Retinal pigment epithelial cell (primary cell): ENCODE measurements around the gene TULP3.

Experiments used
- DNase-seq: peaks from one replicate; pipeline ENCODE4 v3.0.0-alpha.2; 2010; ENCODE audit warnings: low read depth
- H3K4me3 ChIP-seq: 2 replicates; pipeline ENCODE4 v1.5.1; 2011; ENCODE audit warnings: mild to moderate bottlenecking, low read length, control low read depth, moderate library complexity
- TF ChIP-seq, protein P1 (sequence below): conservative IDR thresholded peaks from 2 replicates; pipeline ENCODE4 v1.5.1; 2011; ENCODE audit warnings: low read depth, low read length, control low read depth, inconsistent platforms

The TULP3 gene, protein sequence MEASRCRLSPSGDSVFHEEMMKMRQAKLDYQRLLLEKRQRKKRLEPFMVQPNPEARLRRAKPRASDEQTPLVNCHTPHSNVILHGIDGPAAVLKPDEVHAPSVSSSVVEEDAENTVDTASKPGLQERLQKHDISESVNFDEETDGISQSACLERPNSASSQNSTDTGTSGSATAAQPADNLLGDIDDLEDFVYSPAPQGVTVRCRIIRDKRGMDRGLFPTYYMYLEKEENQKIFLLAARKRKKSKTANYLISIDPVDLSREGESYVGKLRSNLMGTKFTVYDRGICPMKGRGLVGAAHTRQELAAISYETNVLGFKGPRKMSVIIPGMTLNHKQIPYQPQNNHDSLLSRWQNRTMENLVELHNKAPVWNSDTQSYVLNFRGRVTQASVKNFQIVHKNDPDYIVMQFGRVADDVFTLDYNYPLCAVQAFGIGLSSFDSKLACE

DNA sequence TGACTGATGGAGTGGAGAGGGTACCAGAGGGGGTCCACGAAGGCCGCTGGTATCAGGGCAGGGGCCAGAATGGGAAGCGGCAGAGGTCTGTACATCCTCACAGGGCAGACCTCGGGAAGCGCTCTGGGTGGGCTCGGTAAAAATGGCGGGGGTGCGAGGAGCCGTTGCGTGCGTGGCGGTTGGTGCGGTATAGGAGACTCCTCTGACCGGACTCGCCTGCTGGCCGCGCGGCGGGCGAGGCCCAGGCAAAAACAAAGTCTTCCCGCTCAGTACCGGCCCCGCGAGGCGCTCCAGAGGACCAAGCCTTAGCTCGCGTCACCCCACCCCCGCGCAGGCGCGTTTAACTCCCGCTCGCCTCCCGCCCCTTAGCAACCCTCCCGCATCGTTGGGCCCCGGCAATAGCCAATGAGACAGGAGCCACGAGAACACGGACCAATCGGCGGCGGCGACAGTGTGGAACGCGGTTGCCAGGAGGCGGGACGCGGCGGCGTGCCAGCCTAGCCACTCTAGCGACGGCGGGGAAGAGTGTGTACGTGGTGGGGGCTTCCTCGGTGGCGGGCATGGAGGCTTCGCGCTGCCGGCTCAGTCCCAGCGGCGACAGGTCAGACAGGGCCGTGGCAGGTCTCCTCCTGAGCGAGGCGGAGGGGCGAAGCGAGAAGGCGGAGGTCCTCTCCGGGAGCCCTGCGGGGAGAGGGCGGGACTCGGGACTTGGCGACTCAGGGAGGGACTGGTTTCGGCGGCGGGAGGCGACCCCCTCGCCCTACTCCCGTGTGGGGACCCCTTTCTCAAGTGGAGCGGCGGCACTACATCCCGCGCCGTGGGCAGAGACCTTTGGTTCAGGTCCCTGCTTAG, at the start of gene TULP3:
Gene TULP3 (plus strand): TSS at position 504 of the 852 bp plus-strand sequence. CDS start 57 bp downstream, at position 561.
- DNase-seq: peak; percentile 85
- TF ChIP-seq, protein P1, sequence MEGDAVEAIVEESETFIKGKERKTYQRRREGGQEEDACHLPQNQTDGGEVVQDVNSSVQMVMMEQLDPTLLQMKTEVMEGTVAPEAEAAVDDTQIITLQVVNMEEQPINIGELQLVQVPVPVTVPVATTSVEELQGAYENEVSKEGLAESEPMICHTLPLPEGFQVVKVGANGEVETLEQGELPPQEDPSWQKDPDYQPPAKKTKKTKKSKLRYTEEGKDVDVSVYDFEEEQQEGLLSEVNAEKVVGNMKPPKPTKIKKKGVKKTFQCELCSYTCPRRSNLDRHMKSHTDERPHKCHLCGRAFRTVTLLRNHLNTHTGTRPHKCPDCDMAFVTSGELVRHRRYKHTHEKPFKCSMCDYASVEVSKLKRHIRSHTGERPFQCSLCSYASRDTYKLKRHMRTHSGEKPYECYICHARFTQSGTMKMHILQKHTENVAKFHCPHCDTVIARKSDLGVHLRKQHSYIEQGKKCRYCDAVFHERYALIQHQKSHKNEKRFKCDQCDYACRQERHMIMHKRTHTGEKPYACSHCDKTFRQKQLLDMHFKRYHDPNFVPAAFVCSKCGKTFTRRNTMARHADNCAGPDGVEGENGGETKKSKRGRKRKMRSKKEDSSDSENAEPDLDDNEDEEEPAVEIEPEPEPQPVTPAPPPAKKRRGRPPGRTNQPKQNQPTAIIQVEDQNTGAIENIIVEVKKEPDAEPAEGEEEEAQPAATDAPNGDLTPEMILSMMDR: peak; percentile 4
- peak within 1 kb of the TSS; percentile 87 for H3K4me3 ChIP-seq

DNA sequence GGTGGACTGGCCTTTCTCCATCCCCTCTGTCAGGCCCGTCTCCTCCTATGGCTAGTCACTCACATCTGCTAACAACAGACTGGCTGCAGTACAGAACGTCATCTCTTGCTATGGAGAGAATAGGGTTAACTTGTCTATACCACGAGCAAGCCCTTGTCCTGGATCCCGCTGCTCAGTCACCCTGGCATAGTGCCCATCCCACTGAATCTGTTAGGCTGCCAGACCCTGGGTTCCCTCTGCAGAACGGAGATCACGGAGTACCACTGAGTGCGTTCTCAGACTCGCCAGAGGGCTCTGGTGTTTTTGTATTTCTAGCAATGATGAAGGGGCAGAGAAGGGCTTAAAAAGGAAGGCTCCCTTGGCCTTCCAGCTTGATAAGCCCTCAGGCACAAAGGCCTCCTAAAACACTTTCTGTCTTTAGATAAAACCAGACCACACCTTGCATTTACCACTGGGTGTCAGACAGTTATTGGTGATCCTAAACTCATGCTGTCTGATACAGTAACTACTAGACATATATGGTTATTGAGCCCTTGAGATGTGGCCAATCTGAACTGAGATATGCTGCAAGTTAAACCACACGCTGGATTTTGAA, 49.5 kb upstream of the TULP3 start:
- DNase-seq: no peak
- TF ChIP-seq, protein P1: no peak
- no peak overlapping the region for H3K4me3 ChIP-seq

DNA sequence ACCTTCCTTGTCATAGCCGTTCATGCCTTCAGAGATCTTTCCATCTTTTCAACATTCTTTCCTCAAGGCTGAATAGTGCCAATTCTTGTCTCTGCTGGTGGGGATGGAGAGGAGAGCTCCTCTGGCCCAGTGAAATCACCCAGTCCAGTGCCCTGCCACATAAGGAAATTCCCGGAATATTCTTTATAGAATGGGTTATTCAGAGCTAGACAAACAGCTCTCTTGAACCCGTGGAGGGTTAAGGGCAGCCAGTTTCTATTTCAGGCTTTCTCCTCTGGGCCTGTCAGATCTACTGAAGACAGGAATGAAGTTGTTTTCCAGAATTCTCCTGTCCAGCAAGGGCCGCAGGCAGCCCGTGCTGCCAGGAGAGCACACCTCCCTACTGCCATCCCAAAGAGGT, 47.7 kb upstream of the TULP3 start:
- no peak for DNase-seq
- TF ChIP-seq, protein P1: no peak

DNA sequence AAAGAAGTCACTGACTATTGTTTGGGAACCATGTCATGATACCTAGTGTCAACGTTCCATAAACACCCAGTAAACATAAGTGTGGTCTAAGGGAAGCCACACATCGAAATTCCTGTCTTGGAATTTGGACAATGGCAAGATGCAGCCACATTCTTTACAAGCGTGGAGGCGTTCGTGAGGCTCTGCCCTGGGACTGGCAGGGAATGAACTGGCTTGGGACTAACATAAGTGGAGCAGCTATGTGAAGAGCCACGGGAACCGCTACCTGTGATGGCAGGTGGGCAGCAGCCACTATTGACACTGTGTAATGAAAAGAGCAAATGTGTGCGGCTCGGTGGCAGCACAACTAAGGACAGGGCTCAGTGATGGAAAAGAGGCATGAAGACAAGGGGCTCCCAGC, 45.9 kb upstream of the TULP3 start:
- DNase-seq: no peak

More for the DNA sequence above, 47.7 kb upstream of the TULP3 start:
- no peak overlapping the region for H3K4me3 ChIP-seq

DNA sequence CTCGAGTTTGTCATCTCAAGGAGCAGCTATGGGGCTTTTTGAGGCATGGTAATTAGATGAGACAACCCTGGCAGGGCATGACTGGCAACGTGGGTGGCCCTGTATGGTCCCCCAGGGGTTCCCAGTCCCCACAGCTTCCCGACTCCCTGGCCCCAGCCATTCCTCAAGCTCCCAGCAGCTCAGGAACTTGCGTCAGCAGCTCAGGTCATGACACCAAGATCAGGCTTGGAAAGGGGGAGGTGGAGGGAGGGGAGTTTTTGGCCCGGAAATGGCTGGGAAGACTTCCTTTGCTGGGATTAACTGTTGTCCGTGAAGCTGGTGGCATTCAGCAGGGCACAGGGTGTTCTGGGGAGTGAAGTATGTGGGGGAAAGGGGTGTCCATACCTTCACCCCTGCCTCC, 45.4 kb upstream of the TULP3 start:
- TF ChIP-seq, protein P1: no peak
- no peak overlapping the region for H3K4me3 ChIP-seq
- peak; percentile 39 for DNase-seq

More for the DNA sequence above, 45.9 kb upstream of the TULP3 start:
- no peak overlapping the region for H3K4me3 ChIP-seq
- TF ChIP-seq, protein P1: no peak

DNA sequence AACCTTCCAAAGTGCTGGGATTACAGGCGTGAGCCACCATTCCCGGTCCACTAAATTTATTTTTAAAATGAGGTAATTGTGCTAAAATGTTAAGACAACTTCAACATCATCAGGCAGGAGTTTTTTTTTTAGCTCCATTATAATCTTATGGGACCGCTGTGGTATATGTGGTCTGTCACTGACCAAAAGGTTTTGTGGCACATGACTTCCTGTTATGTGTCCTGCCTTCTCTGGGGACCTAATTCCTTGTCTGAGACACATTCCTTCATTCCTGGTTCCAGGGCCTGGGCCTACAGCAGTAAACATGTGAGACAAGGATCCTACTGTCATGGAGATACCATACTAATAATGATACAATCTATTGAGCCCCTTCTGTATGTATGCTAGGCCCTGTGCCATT, 38.8 kb upstream of the TULP3 start:
- no peak overlapping the region for H3K4me3 ChIP-seq
- TF ChIP-seq, protein P1: no peak
- DNase-seq: no peak
